Fibroblast of lung (primary cell): ENCODE data around the gene PLA2G2F. TPM values are rescaled to one million over a fixed set of nuclear protein-coding genes. Genes with fewer than 3 reads are reported as not detected.

Experiments
- DNase-seq, 2 donors: peaks; one replicate each; pipeline versions ENCODE4 v3.0.0 to v3.0.0-alpha.2; 2010; ENCODE audit warnings: low read depth in 2 of 2
- H2AFZ ChIP-seq: 2 replicates; pipeline ENCODE4 v1.5.1; 2012; ENCODE audit warnings: low read length, control low read depth, inconsistent platforms
- H3K27ac ChIP-seq: 2 replicates; pipeline ENCODE4 v1.5.1; 2011; ENCODE audit warnings: low read length, control low read depth; ENCODE audit not compliant: insufficient read depth
- H3K27me3 ChIP-seq: 2 replicates; pipeline ENCODE4 v1.5.1; 2011; ENCODE audit warnings: mild to moderate bottlenecking, low read length; ENCODE audit not compliant: control insufficient read depth, insufficient read depth
- H3K36me3 ChIP-seq: 2 replicates; pipeline ENCODE4 v1.5.1; 2011; ENCODE audit warnings: low read length; ENCODE audit not compliant: control insufficient read depth, insufficient read depth
- H3K4me1 ChIP-seq: 2 replicates; pipeline ENCODE4 v1.5.1; 2011; ENCODE audit warnings: low read length; ENCODE audit not compliant: control insufficient read depth, insufficient read depth; ENCODE audit errors: extremely low read depth
- H3K4me2 ChIP-seq: 2 replicates; pipeline ENCODE4 v1.5.1; 2011; ENCODE audit warnings: low read length, control low read depth; ENCODE audit not compliant: insufficient read depth; ENCODE audit errors: extremely low read depth
- H3K4me3 ChIP-seq, 4 experiments: fragments of 200-600 bp in 1 of 4; sonication (generic) in 1 of 4; replicated peaks in 1 of 4; 2 replicates each; pipeline ENCODE4 v1.5.1; 2011 to 2016; ENCODE audit warnings: low read length in 4 of 4, low read depth in 3 of 4, mild to moderate bottlenecking in 3 of 4, control low read depth in 2 of 4, inconsistent platforms in 1 of 4, mixed read lengths in 1 of 4; ENCODE audit not compliant: insufficient read depth in 1 of 4; ENCODE audit errors: control extremely low read depth in 1 of 4
- H3K79me2 ChIP-seq: 2 replicates; pipeline ENCODE4 v1.5.1; 2012; ENCODE audit warnings: mild to moderate bottlenecking, low read length, inconsistent platforms; ENCODE audit not compliant: control insufficient read depth, insufficient read depth
- H3K9ac ChIP-seq: 2 replicates; pipeline ENCODE4 v1.5.1; 2011; ENCODE audit warnings: mild to moderate bottlenecking, low read length, control low read depth; ENCODE audit not compliant: insufficient read depth
- H3K9me3 ChIP-seq: 2 replicates; pipeline ENCODE4 v1.5.1; 2012; ENCODE audit warnings: low read depth, low read length; ENCODE audit not compliant: control insufficient read depth, insufficient read depth
- H4K20me1 ChIP-seq: 2 replicates; pipeline ENCODE4 v1.5.1; 2011; ENCODE audit warnings: low read length; ENCODE audit not compliant: control insufficient read depth, insufficient read depth; ENCODE audit errors: extremely low read depth
- EZH2 ChIP-seq: IDR thresholded peaks from 2 replicates; pipeline ENCODE4 v1.5.1; 2012; ENCODE audit warnings: low read length, control low read depth, mild to moderate bottlenecking; ENCODE audit errors: missing control alignments
- polyA plus RNA-seq, 2 donors: library from polyadenylated mRNA; depleted of rRNA in 1 of 2; stranded (reverse) in 1 of 2; unstranded in 1 of 2; fragments of >200 nt; gene quantifications; 2 replicates each; pipeline ENCODE4 v1.2.1, GENCODE V29; 2011 to 2012; ENCODE audit warnings: missing spikeins in 1 of 2
- total RNA-seq: library from RNA; depleted of rRNA; stranded (reverse); fragments of >200 nt; gene quantifications from 2 replicates; pipeline ENCODE4 v1.2.1, GENCODE V29; 2014
- TF ChIP-seq, protein P1 (sequence below), 2 donors: IDR thresholded peaks in 1 of 2; conservative IDR thresholded peaks in 1 of 2; 1 replicate in 1 of 2; 2 replicates in 1 of 2; pipeline ENCODE4 v1.5.1; 2011 to 2012; ENCODE audit warnings: low read length in 2 of 2, control low read depth in 1 of 2, inconsistent platforms in 1 of 2, low read depth in 1 of 2, mild to moderate bottlenecking in 1 of 2

PLA2G2F gene
- total and polyA plus RNA-seq, 2 donors (not counting 1 experiment from before 2014, with no cell fraction given), result not detected

DNA sequence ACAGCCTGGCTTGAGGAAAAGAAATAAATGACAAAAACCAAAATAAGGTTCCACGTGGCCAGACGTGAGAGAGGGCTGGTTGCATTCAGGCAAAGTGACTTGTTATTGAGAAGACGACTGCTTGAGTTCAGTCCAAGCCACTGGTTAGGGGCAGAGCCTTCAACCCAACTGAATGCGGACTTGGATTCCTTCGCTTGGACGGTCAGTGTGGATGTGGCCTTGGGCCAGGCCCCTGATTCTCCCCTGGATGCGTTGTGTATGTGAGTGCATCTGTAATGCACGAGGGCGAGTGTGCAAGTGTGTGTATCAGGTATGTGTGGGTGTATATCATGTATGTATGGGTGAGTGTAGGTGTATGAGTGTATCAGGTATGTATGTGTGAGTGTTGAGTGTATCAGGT, 1.9 kb downstream of the PLA2G2F start:
- no peak for DNase-seq
- H3K79me2 ChIP-seq, result no peaks in the 10 kb centered on the region
- TF ChIP-seq, protein P1, sequence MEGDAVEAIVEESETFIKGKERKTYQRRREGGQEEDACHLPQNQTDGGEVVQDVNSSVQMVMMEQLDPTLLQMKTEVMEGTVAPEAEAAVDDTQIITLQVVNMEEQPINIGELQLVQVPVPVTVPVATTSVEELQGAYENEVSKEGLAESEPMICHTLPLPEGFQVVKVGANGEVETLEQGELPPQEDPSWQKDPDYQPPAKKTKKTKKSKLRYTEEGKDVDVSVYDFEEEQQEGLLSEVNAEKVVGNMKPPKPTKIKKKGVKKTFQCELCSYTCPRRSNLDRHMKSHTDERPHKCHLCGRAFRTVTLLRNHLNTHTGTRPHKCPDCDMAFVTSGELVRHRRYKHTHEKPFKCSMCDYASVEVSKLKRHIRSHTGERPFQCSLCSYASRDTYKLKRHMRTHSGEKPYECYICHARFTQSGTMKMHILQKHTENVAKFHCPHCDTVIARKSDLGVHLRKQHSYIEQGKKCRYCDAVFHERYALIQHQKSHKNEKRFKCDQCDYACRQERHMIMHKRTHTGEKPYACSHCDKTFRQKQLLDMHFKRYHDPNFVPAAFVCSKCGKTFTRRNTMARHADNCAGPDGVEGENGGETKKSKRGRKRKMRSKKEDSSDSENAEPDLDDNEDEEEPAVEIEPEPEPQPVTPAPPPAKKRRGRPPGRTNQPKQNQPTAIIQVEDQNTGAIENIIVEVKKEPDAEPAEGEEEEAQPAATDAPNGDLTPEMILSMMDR (conservative IDR thresholded peaks at IDR 0.05 in 1 of 2, IDR thresholded peaks at IDR 0.05 in 1 of 2; ENCODE audit: low read depth in 1 of 2, low read length in 2 of 2), result no peak
- no peak for TF ChIP-seq EZH2
- H4K20me1 ChIP-seq, result no peaks in the 10 kb centered on the region
- no peak overlapping the region for H3K4me3 ChIP-seq
- H3K36me3 ChIP-seq, result no peaks in the 10 kb centered on the region
- no peaks in the 10 kb centered on the region for H3K4me1 ChIP-seq
- H3K9ac ChIP-seq, result no peak overlapping the region
- H3K27ac ChIP-seq, result no peak overlapping the region
- H3K9me3 ChIP-seq, result no peaks in the 10 kb centered on the region
- no peak overlapping the region for H2AFZ ChIP-seq
- H3K4me2 ChIP-seq, result no peak overlapping the region
- peaks cover 8% of the 10 kb centered on the region for H3K27me3 ChIP-seq

DNA sequence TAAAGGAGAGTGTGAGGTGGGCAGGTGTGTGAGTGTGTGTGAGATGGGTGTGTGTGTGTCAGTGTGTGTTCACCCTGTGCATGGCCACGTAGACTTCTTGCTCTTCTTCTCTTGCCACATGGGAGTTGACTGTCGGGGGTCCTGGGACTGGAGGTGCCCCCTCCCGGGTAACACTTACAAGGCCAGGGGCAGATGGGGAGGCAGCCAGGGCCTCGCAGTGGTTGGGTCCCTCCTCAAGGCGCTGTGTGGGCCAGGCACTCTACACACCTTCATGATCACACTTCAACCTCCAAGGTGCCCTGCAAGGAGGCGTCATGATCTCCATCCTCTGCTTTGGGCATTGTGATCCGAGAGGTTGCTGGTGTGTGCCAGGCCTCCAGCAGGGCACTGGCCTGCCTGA, 2.3 kb downstream of the PLA2G2F start:
- Histone ChIP-seq H3K4me3 (no peak overlapping the region), H3K4me1 (no peaks in the 10 kb centered on the region), H3K9ac (no peak overlapping the region), H3K27ac (no peak overlapping the region), H3K79me2 (no peaks in the 10 kb centered on the region), H3K9me3 (no peaks in the 10 kb centered on the region), H3K27me3 (peaks cover 8% of the 10 kb centered on the region), H4K20me1 (no peaks in the 10 kb centered on the region), H3K36me3 (no peaks in the 10 kb centered on the region), H3K4me2 (no peak overlapping the region), H2AFZ (no peak overlapping the region)
- DNase-seq, result no peak
- TF ChIP-seq, protein P1 (conservative IDR thresholded peaks at IDR 0.05 in 1 of 2, IDR thresholded peaks at IDR 0.05 in 1 of 2; ENCODE audit: low read depth in 1 of 2, low read length in 2 of 2), result no peak
- no peak for TF ChIP-seq EZH2

DNA sequence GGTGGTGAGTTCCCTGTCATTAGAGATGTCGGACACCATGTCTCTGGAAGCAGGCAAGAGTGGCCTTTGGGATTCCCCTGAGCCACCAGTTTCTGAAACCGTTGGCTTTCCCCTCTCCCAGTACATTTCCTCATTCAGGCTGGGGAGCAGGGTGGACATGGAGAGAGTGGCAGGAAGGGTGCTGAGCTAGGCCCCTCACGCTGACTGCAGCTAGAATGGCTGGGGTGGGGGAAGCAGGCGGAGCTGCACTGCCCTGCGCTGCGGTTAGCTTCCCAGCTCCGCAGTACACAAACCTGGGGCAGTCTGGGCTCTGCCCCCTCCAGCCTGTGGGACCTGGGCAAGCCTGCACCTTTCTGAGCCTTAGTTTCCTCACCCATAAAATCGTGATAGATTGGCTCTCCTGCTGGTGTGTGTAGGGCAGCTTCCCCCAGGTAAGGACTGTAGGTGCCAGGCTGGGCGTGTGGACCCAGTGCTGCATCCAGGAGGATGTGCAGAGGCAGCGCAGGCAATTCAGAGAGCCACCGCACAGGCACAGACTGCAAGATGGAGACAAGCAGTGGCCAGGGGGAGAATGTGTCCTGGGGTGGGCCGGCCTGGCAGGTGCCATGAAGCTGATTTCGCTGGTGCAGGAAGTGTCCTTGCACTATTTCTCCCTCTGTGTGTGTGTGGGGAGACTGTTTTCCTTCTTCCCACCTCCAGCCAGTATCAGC, 3.0 kb downstream of the PLA2G2F start:
- Histone ChIP-seq H3K4me1 (no peaks in the 10 kb centered on the region), H4K20me1 (no peaks in the 10 kb centered on the region), H3K27ac (no peak overlapping the region), H3K4me2 (no peak overlapping the region), H3K9ac (no peak overlapping the region), H3K36me3 (no peaks in the 10 kb centered on the region), H3K79me2 (no peaks in the 10 kb centered on the region), H3K9me3 (no peaks in the 10 kb centered on the region), H2AFZ (no peak overlapping the region), H3K4me3 (no peak overlapping the region), H3K27me3 (peaks cover 8% of the 10 kb centered on the region)
- no peak for DNase-seq
- TF ChIP-seq, protein P1 (conservative IDR thresholded peaks at IDR 0.05 in 1 of 2, IDR thresholded peaks at IDR 0.05 in 1 of 2; ENCODE audit: low read depth in 1 of 2, low read length in 2 of 2), result no peak
- no peak for TF ChIP-seq EZH2
